ENCODE results near the gene TICAM1.

DNA sequence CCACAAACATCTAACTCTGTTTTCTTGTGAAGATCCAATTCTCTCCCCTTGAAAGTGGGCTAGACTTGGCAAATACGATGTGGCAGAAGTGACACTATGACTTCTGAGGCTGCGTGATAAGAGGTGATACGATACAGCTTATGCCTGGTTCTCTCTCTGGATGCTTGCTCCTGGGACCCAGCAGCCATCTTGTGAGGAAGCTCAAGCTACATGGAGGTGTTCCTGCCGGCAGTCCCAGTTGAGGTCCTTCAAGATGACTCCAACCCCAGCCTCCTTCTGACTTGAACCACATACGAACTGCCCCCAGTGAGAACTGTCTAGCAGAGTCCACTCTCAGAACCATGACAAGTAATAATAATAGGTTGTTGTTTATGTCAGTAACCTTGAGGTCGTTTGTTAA is 50.7 kb downstream of the TICAM1 start:
- TF ChIP-seq, protein P1, sequence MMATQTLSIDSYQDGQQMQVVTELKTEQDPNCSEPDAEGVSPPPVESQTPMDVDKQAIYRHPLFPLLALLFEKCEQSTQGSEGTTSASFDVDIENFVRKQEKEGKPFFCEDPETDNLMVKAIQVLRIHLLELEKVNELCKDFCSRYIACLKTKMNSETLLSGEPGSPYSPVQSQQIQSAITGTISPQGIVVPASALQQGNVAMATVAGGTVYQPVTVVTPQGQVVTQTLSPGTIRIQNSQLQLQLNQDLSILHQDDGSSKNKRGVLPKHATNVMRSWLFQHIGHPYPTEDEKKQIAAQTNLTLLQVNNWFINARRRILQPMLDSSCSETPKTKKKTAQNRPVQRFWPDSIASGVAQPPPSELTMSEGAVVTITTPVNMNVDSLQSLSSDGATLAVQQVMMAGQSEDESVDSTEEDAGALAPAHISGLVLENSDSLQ (IDR thresholded peaks at IDR 0.05), result no peak
- TF ChIP-seq SUZ12 (IDR thresholded peaks at IDR 0.05) (no peak), FOXK2 (IDR thresholded peaks at IDR 0.05) (no peak), SP1 (IDR thresholded peaks at IDR 0.05) (no peak), HDGF (IDR thresholded peaks at IDR 0.05; ENCODE audit: borderline replicate concordance) (no peak), FOXM1 (IDR thresholded peaks at IDR 0.05; ENCODE audit: borderline replicate concordance) (no peak)

All from HEK293T (cell line).